BLaER1 treated with 17β-estradiol and CSF1 and Interleukin-3, amounts not matched to agents 10 nM and 100 nM (cell line): ENCODE data around the gene TEX11.
A peak's percentile ranks its signal among the peaks of the same experiment; 100 is the strongest.

Experiments
- H3K27ac ChIP-seq, 11 experiments: shearing (Covaris generic); formaldehyde crosslinking; 2 replicates each; pipeline ENCODE4 v1.8.1; 2022
- H3K27me3 ChIP-seq, 11 experiments: shearing (Covaris generic); formaldehyde crosslinking; 2 replicates each; pipeline ENCODE4 v1.8.1; 2022
- H3K36me3 ChIP-seq, 11 experiments: shearing (Covaris generic); formaldehyde crosslinking; 2 replicates each; pipeline ENCODE4 v1.8.1; 2022
- H3K4me1 ChIP-seq, 10 experiments: shearing (Covaris generic); formaldehyde crosslinking; 2 replicates each; pipeline ENCODE4 v1.8.1; 2022
- H3K4me2 ChIP-seq, 11 experiments: shearing (Covaris generic); formaldehyde crosslinking; 2 replicates each; pipeline ENCODE4 v1.8.1; 2022
- H3K4me3 ChIP-seq, 10 experiments: shearing (Covaris generic); formaldehyde crosslinking; 2 replicates each; pipeline ENCODE4 v1.8.1; 2022
- H3K9ac ChIP-seq, 11 experiments: shearing (Covaris generic); formaldehyde crosslinking; 2 replicates each; pipeline ENCODE4 v1.8.1; 2022
- H3K9me3 ChIP-seq, 11 experiments: shearing (Covaris generic); formaldehyde crosslinking; replicated peaks in 1 of 11; 2 replicates each; pipeline ENCODE4 v1.8.1; 2022
- H4K20me1 ChIP-seq, 11 experiments: shearing (Covaris generic); formaldehyde crosslinking; 2 replicates each; pipeline ENCODE4 v1.8.1; 2022
- Cebpa-rat ChIP-seq, 11 experiments: shearing (Covaris generic); IDR thresholded peaks; 2 replicates each; pipeline ENCODE4 v1.8.1; 2022

The TEX11 gene

GRCh38 chrX:70554948-70555347, 353.6 kb downstream of the TEX11 start:
- peaks cover 35 to 87% (median 60%) of the 10 kb centered on the region in 11 experiments for H3K27me3 ChIP-seq
- H3K4me1 ChIP-seq = peaks cover 0 to 20% (median 7%) of the 10 kb centered on the region in 10 experiments; a peak in 10 of 20 replicates
- H3K27ac ChIP-seq = no peak overlapping the region
- no peak overlapping the region for H3K4me3 ChIP-seq
- no peak overlapping the region for H3K9ac ChIP-seq
- TF ChIP-seq Cebpa-rat (IDR thresholded peaks at IDR 0.05) = no peak
- no peak overlapping the region for H3K4me2 ChIP-seq
- no peaks in the 10 kb centered on the region for H3K36me3 ChIP-seq
- H3K9me3 ChIP-seq = peaks cover 12 to 24% (median 13%) of the 10 kb centered on the region in 11 experiments; a peak in 18 of 22 replicates
- no peaks in the 10 kb centered on the region for H4K20me1 ChIP-seq

GRCh38 chrX:70554523-70554922, 354.0 kb downstream of the TEX11 start:
- H3K4me3 ChIP-seq = no peak overlapping the region
- H3K27ac ChIP-seq = no peak overlapping the region
- H4K20me1 ChIP-seq = no peaks in the 10 kb centered on the region
- H3K36me3 ChIP-seq = no peaks in the 10 kb centered on the region
- H3K27me3 ChIP-seq = peaks cover 39 to 91% (median 64%) of the 10 kb centered on the region in 11 experiments
- H3K4me1 ChIP-seq = peaks cover 0 to 20% (median 7%) of the 10 kb centered on the region in 10 experiments; a peak in 10 of 20 replicates
- no peak for TF ChIP-seq Cebpa-rat (IDR thresholded peaks at IDR 0.05)
- H3K4me2 ChIP-seq = no peak overlapping the region
- H3K9ac ChIP-seq = no peak overlapping the region
- H3K9me3 ChIP-seq = peaks cover 9 to 20% (median 9%) of the 10 kb centered on the region in 11 experiments; a peak in 17 of 22 replicates

GRCh38 chrX:70554081-70554480, 354.4 kb downstream of the TEX11 start:
- peak overlapping the region in 6 of 11 experiments; percentile 2 to 51 (median 15); a peak in 6 of 22 replicates for H3K4me2 ChIP-seq
- peaks cover 4 to 15% (median 5%) of the 10 kb centered on the region in 11 experiments; a peak in 13 of 22 replicates for H3K9me3 ChIP-seq
- no peaks in the 10 kb centered on the region for H3K36me3 ChIP-seq
- no peaks in the 10 kb centered on the region for H4K20me1 ChIP-seq
- no peak overlapping the region for H3K9ac ChIP-seq
- H3K27ac ChIP-seq = peak overlapping the region in 5 of 11 experiments; percentile 17 to 33 (median 25); a peak in 7 of 22 replicates
- TF ChIP-seq Cebpa-rat (IDR thresholded peaks at IDR 0.05) = peak in 2 of 11 experiments; percentile 45 to 52; a peak in 2 of 22 replicates
- no peak overlapping the region for H3K4me3 ChIP-seq
- peaks cover 44 to 95% (median 68%) of the 10 kb centered on the region in 11 experiments for H3K27me3 ChIP-seq
- peaks cover 0 to 20% (median 7%) of the 10 kb centered on the region in 10 experiments; a peak in 10 of 20 replicates for H3K4me1 ChIP-seq

GRCh38 chrX:70553516-70553915, 355.0 kb downstream of the TEX11 start:
- Histone ChIP-seq H3K27ac (peak overlapping the region in 5 of 11 experiments; percentile 17 to 33 (median 25); a peak in 7 of 22 replicates), H3K4me1 (peaks cover 0 to 20% (median 7%) of the 10 kb centered on the region in 10 experiments; a peak in 10 of 20 replicates), H3K9ac (no peak overlapping the region), H3K4me3 (no peak overlapping the region), H3K9me3 (peaks cover 0 to 10% (median 0%) of the 10 kb centered on the region in 11 experiments; a peak in 4 of 22 replicates), H4K20me1 (no peaks in the 10 kb centered on the region), H3K27me3 (peaks cover 49 to 95% (median 74%) of the 10 kb centered on the region in 11 experiments), H3K36me3 (no peaks in the 10 kb centered on the region), H3K4me2 (peak overlapping the region in 6 of 11 experiments; percentile 2 to 51 (median 15); a peak in 6 of 22 replicates)
- TF ChIP-seq Cebpa-rat (IDR thresholded peaks at IDR 0.05) = no peak

- peaks cover 51 to 89% (median 73%) of the 10 kb centered on the region in 11 experiments for H3K27me3 ChIP-seq
- no peak for TF ChIP-seq Cebpa-rat (IDR thresholded peaks at IDR 0.05)
- no peak overlapping the region for H3K4me3 ChIP-seq
- H3K36me3 ChIP-seq = no peaks in the 10 kb centered on the region
- no peaks in the 10 kb centered on the region for H4K20me1 ChIP-seq
- peaks cover 0 to under 1% (median 0%) of the 10 kb centered on the region in 11 experiments; a peak in 1 of 22 replicates for H3K9me3 ChIP-seq
- H3K4me1 ChIP-seq = peaks cover 0 to 20% (median 7%) of the 10 kb centered on the region in 10 experiments; a peak in 10 of 20 replicates
- H3K4me2 ChIP-seq = peak overlapping the region in 2 of 11 experiments; percentile 23 to 30; a peak in 2 of 22 replicates
- H3K9ac ChIP-seq = no peak overlapping the region
- H3K27ac ChIP-seq = no peak overlapping the region
Measured at GRCh38 chrX:70552130-70552704, 356.3 kb downstream of the TEX11 start.

- H3K27me3 ChIP-seq = peaks cover 47 to 88% (median 75%) of the 10 kb centered on the region in 11 experiments
- no peak for TF ChIP-seq Cebpa-rat (IDR thresholded peaks at IDR 0.05)
Measured at GRCh38 chrX:70549429-70549828, 359.1 kb downstream of the TEX11 start.

GRCh38 chrX:70535198-70535597, 373.3 kb downstream of the TEX11 start:
- no peak for TF ChIP-seq Cebpa-rat (IDR thresholded peaks at IDR 0.05)
- H3K36me3 ChIP-seq = no peaks in the 10 kb centered on the region
- no peaks in the 10 kb centered on the region for H4K20me1 ChIP-seq
- H3K27ac ChIP-seq = no peak overlapping the region
- H3K9me3 ChIP-seq = peaks cover 0 to 11% (median 0%) of the 10 kb centered on the region in 11 experiments; a peak in 3 of 22 replicates
- H3K4me1 ChIP-seq = no peaks in the 10 kb centered on the region
- H3K4me2 ChIP-seq = no peak overlapping the region
- H3K9ac ChIP-seq = no peak overlapping the region
- H3K27me3 ChIP-seq = peaks cover 61 to 94% (median 81%) of the 10 kb centered on the region in 11 experiments
- no peak overlapping the region for H3K4me3 ChIP-seq

More at GRCh38 chrX:70549429-70549828, 359.1 kb downstream of the TEX11 start:
- no peaks in the 10 kb centered on the region for H3K36me3 ChIP-seq
- H3K9ac ChIP-seq = no peak overlapping the region
- no peak overlapping the region for H3K27ac ChIP-seq
- peaks cover 0 to 20% (median 7%) of the 10 kb centered on the region in 10 experiments; a peak in 10 of 20 replicates for H3K4me1 ChIP-seq
- H3K4me2 ChIP-seq = no peak overlapping the region
- no peak overlapping the region for H3K4me3 ChIP-seq
- no peaks in the 10 kb centered on the region for H4K20me1 ChIP-seq
- peaks cover 0 to 4% (median 0%) of the 10 kb centered on the region in 11 experiments; a peak in 1 of 22 replicates for H3K9me3 ChIP-seq

GRCh38 chrX:70527610-70528345, 380.7 kb downstream of the TEX11 start:
- Histone ChIP-seq H3K4me1 (peaks cover 3 to 46% (median 30%) of the 10 kb centered on the region in 10 experiments; a peak in 19 of 20 replicates), H3K27me3 (peaks cover 54 to 95% (median 89%) of the 10 kb centered on the region in 11 experiments), H3K4me2 (peak overlapping the region; percentile 17 to 81 (median 53); a peak in 21 of 22 replicates), H3K9ac (peak overlapping the region in 9 of 11 experiments; percentile 10 to 81 (median 72); a peak in 18 of 22 replicates), H4K20me1 (no peaks in the 10 kb centered on the region), H3K36me3 (no peaks in the 10 kb centered on the region), H3K27ac (peak overlapping the region in 10 of 11 experiments; percentile 29 to 93 (median 90); a peak in 19 of 22 replicates), H3K9me3 (peaks cover 0 to 18% (median 0%) of the 10 kb centered on the region in 11 experiments; a peak in 3 of 22 replicates), H3K4me3 (no peak overlapping the region)
- TF ChIP-seq Cebpa-rat (IDR thresholded peaks at IDR 0.05) = peak in 2 of 11 experiments; percentile 70; a peak in 4 of 22 replicates
